Small intestine (tissue), 7 donors: ENCODE data around the gene CARNS1. TPM values are rescaled to one million over a fixed set of nuclear protein-coding genes. Genes with fewer than 3 reads are reported as not detected.

Experiments used
- DNase-seq, 2 donors: peaks; one replicate each; pipeline versions ENCODE4 v3.0.0 to v3.0.0-alpha.2; 2013
- FAIRE-seq: peaks from 2 replicates; lab custom pipeline; 2012; peaks lifted over from hg19 to GRCh38; lab: Jason Lieb, UNC
- H3K27ac ChIP-seq, 3 donors: one replicate each; pipeline ENCODE4 v1.5.1; 2013; ENCODE audit warnings: low read length in 2 of 3, mild to moderate bottlenecking in 2 of 3, control low read depth in 1 of 3, inconsistent platforms in 1 of 3, low read depth in 1 of 3, moderate library complexity in 1 of 3
- H3K27me3 ChIP-seq, 3 donors: one replicate each; pipeline ENCODE4 v1.6.1; 2013; ENCODE audit warnings: low read length in 3 of 3, inconsistent platforms in 1 of 3; ENCODE audit not compliant: control insufficient read depth in 3 of 3, insufficient read depth in 3 of 3
- H3K36me3 ChIP-seq, 3 donors: one replicate each; pipeline ENCODE4 v1.6.1; 2013; ENCODE audit warnings: low read length in 3 of 3, inconsistent platforms in 1 of 3, low read depth in 1 of 3, mild to moderate bottlenecking in 1 of 3, moderate library complexity in 1 of 3; ENCODE audit not compliant: control insufficient read depth in 3 of 3, insufficient read depth in 2 of 3
- H3K4me1 ChIP-seq, 3 donors: one replicate each; pipeline ENCODE4 v1.6.1; 2013; ENCODE audit warnings: low read length in 2 of 3, inconsistent platforms in 1 of 3, low read depth in 1 of 3, mild to moderate bottlenecking in 1 of 3, moderate library complexity in 1 of 3; ENCODE audit not compliant: control insufficient read depth in 3 of 3, insufficient read depth in 2 of 3
- H3K4me3 ChIP-seq, 3 donors: one replicate each; pipeline ENCODE4 v1.5.1; 2013; ENCODE audit warnings: low read length in 3 of 3, control low read depth in 1 of 3, inconsistent platforms in 1 of 3, low read depth in 1 of 3, mild to moderate bottlenecking in 1 of 3, moderate library complexity in 1 of 3
- H3K9me3 ChIP-seq, 2 donors: one replicate each; pipeline ENCODE4 v1.6.1; 2013; ENCODE audit warnings: low read depth in 1 of 2, low read length in 1 of 2; ENCODE audit not compliant: control insufficient read depth in 2 of 2, insufficient read depth in 1 of 2
- WGBS, 3 donors: extraction: QIAGEN DNeasy Blood & Tissue Kit; methylation state at CpG; one replicate each; pipeline ENCODE4 v1.1.7; 2013; 5-methylcytosine and 5-hydroxymethylcytosine counted together
- polyA plus RNA-seq, 4 donors: library from polyadenylated mRNA; stranded (reverse) in 3 of 4; unstranded in 1 of 4; fragments of 200-250 nt in 3 of 4; fragments of 120-200 nt in 1 of 4; gene quantifications; one replicate each; pipeline versions ENCODE4 v1.2.1 to v1.2.3, GENCODE V29; 2013
- donor health status: healthy with polysubstance abuse.
- donor health status: control.
- donor health status: control.
- donor health status: Bipolar disorder and iron deficiency.
- donor health status: healthy.

Gene CARNS1
- polyA plus RNA-seq, 4 donors, result 0.40 to 0.84 TPM; not detected in 2

- H3K27me3 ChIP-seq, result no peaks in the 10 kb centered on the region
- no peaks in the 10 kb centered on the region for H3K4me1 ChIP-seq
- no peaks in the 10 kb centered on the region for H3K36me3 ChIP-seq
- H3K9me3 ChIP-seq, result no peaks in the 10 kb centered on the region
- WGBS, 3 donors, result 89 to 95% (median 90%) methylated on average over 25 of the region's 25 CpGs
- FAIRE-seq (no peak), DNase-seq (no peak)
- H3K4me3 ChIP-seq, result no peak overlapping the region
- no peak overlapping the region for H3K27ac ChIP-seq
These were observed 35.5 kb downstream of the CARNS1 start for GRCh38 chr11:67450796-67451657.

- Histone ChIP-seq H3K4me1 (no peaks in the 10 kb centered on the region), H3K27me3 (peaks cover 0 to 3% (median 0%) of the 10 kb centered on the region in 3 donors), H3K9me3 (no peaks in the 10 kb centered on the region), H3K4me3 (no peak overlapping the region), H3K36me3 (no peaks in the 10 kb centered on the region), H3K27ac (no peak overlapping the region)
- DNase-seq (no peak), FAIRE-seq (no peak)
- 90 to 94% (median 92%) methylated on average over 14 of the region's 14 CpGs for WGBS, 3 donors
These were observed 36.1 kb downstream of the CARNS1 start for GRCh38 chr11:67451658-67451976.

GRCh38 chr11:67452141-67452952 lies 36.9 kb downstream of the CARNS1 start, which contains the start of gene GPR152:
TSS of gene GPR152 (minus strand) at chr11:67452729. CDS start at chr11:67452724, 5 bp downstream.
- Histone ChIP-seq H3K27ac (no peak within 1 kb of the TSS), H3K27me3 (peaks cover 0 to 3% (median 0%) of the 10 kb centered on the region in 3 donors), H3K9me3 (no peaks in the 10 kb centered on the region), H3K4me1 (no peaks in the 10 kb centered on the region), H3K4me3 (no peak within 1 kb of the TSS), H3K36me3 (no peaks in the 10 kb centered on the region)
- FAIRE-seq, result no peak
- DNase-seq, result no peak
- WGBS, 3 donors, result 82 to 84% (median 83%) methylated on average over 33 of the region's 33 CpGs

GRCh38 chr11:67453816-67454732 lies 38.6 kb downstream of the CARNS1 start:
- Histone ChIP-seq H3K9me3 (no peaks in the 10 kb centered on the region), H3K4me3 (no peak overlapping the region), H3K27ac (no peak overlapping the region), H3K27me3 (peaks cover 0 to 3% (median 0%) of the 10 kb centered on the region in 3 donors), H3K36me3 (peaks cover 0 to 2% (median 0%) of the 10 kb centered on the region in 3 donors), H3K4me1 (no peaks in the 10 kb centered on the region)
- FAIRE-seq (no peak), DNase-seq (no peak)
- WGBS, 3 donors, result 92% methylated on average over 21 of the region's 21 CpGs

- peaks cover 0 to 3% (median 0%) of the 10 kb centered on the region in 3 donors for H3K27me3 ChIP-seq
- H3K9me3 ChIP-seq, result no peaks in the 10 kb centered on the region
- H3K4me1 ChIP-seq, result no peaks in the 10 kb centered on the region
- 89 to 95% (median 89%) methylated on average over 3 of the region's 3 CpGs for WGBS, 3 donors
- DNase-seq (no peak), FAIRE-seq (no peak)
- H3K36me3 ChIP-seq, result peaks cover 0 to 2% (median 0%) of the 10 kb centered on the region in 3 donors
- no peak within 1 kb of the TSS for H3K27ac ChIP-seq
- no peak within 1 kb of the TSS for H3K4me3 ChIP-seq
These were observed 39.6 kb downstream of the CARNS1 start, which contains the start of gene CABP4 for GRCh38 chr11:67455054-67455453. TSS of gene CABP4 (plus strand) at chr11:67455354. CDS start at chr11:67455424, 70 bp downstream.

- peaks cover 0 to 2% (median 0%) of the 10 kb centered on the region in 3 donors for H3K36me3 ChIP-seq
- FAIRE-seq (no peak), DNase-seq (no peak)
- WGBS, 3 donors, result 87 to 89% (median 89%) methylated on average over 21 to 25 of the region's 25 CpGs
- peaks cover 0 to 3% (median 0%) of the 10 kb centered on the region in 3 donors for H3K27me3 ChIP-seq
- H3K4me3 ChIP-seq, result no peak overlapping the region
- H3K9me3 ChIP-seq, result no peaks in the 10 kb centered on the region
- H3K27ac ChIP-seq, result no peak overlapping the region
- no peaks in the 10 kb centered on the region for H3K4me1 ChIP-seq
These were observed 40.7 kb downstream of the CARNS1 start for GRCh38 chr11:67456068-67456705.

- no peaks in the 10 kb centered on the region for H3K9me3 ChIP-seq
- H3K4me3 ChIP-seq, result no peak overlapping the region
- no peaks in the 10 kb centered on the region for H3K4me1 ChIP-seq
- DNase-seq (no peak), FAIRE-seq (no peak)
- peaks cover 0 to 3% (median 0%) of the 10 kb centered on the region in 3 donors for H3K27me3 ChIP-seq
- no peak overlapping the region for H3K27ac ChIP-seq
- H3K36me3 ChIP-seq, result peaks cover 0 to 2% (median 0%) of the 10 kb centered on the region in 3 donors
- WGBS, 3 donors, result 91 to 95% (median 94%) methylated on average over 12 of the region's 12 CpGs
These were observed 42.0 kb downstream of the CARNS1 start for GRCh38 chr11:67457453-67457852.
